ENCODE measurements around the gene FILIP1L. TPM values are rescaled to one million over a fixed set of nuclear protein-coding genes. Genes with fewer than 3 reads are reported as not detected.

FILIP1L gene
- total and polyA plus RNA-seq, 2 of the 8 experiments (the other 6 are each of a cell fraction or from before 2014, with no cell fraction given), result 0.06 to 0.09 TPM

DNA sequence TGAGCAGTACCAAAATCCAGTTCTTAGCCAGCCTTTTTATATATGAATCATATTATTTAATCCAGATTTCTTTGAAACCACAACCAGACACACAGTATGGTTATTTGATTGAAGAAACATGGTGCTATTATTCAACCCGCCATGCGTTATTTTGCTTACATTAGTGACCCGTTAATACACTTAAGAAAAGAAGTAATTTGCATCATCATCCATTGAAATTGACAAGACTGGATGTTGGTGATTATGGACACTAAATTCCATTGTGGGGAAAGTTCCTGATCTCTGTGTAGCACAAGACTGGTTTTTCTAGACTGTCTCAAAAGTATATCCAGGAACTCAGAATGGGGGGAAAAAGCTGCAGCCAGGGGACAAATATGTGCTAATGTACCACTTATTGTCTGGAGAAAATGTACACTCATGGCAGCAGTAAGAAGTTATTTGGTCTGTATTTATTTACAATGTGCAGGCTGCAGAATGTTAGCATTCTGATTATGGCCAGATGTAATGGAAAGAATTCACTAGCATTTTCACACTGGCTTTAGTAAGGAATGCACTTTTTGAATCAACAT, 80.3 kb downstream of the FILIP1L start:
- H3K14ac ChIP-seq (ENCODE audit: insufficient read length), result no peak overlapping the region
- no peaks in the 10 kb centered on the region for H4K20me1 ChIP-seq (replicated peaks in 1 of 2; ENCODE audit: control insufficient read depth in 1 of 2, insufficient read depth in 2 of 2, low read length in 2 of 2)
- no peaks in the 10 kb centered on the region for H3K36me3 ChIP-seq (ENCODE audit: control insufficient read depth in 2 of 4, insufficient read depth in 4 of 4, low read length in 3 of 4)
- H3K9ac ChIP-seq (replicated peaks in 1 of 4; ENCODE audit: extremely low read depth in 1 of 4, low read depth in 3 of 4, low read length in 3 of 4), result no peak overlapping the region
- no peaks in the 10 kb centered on the region for H3K23me2 ChIP-seq (ENCODE audit: low read depth, low read length)
- H3K18ac ChIP-seq (ENCODE audit: extremely low read depth, low read length), result no peak overlapping the region
- H3K27me3 ChIP-seq (replicated peaks in 1 of 4; ENCODE audit: control insufficient read depth in 3 of 4, extremely low read depth in 1 of 4, insufficient read depth in 3 of 4, low read length in 3 of 4), result no peaks in the 10 kb centered on the region
- no peak overlapping the region for H2BK20ac ChIP-seq (ENCODE audit: low read length)
- FAIRE-seq, result no peak
- CTCF ChIA-PET (ENCODE audit: partially characterized antibody), result interaction anchor here (1.5 kb wide), 1 partner anchor 9 kb away, joined by 4 read pairs; no protein-coding TSS in a partner anchor
- H2AK5ac ChIP-seq (ENCODE audit: low read depth, low read length), result no peak overlapping the region
- H2BK15ac ChIP-seq (ENCODE audit: low read length), result no peak overlapping the region
- H3K4me1 ChIP-seq (replicated peaks in 1 of 4; ENCODE audit: control insufficient read depth in 3 of 4, insufficient read depth in 4 of 4, low read length in 3 of 4), result peaks cover 0 to 5% (median 0%) of the 10 kb centered on the region in 4 experiments; a peak in 2 of 7 replicates
- H2BK5ac ChIP-seq (ENCODE audit: low read depth, low read length), result no peak overlapping the region
- H3K4ac ChIP-seq (replicated peaks; ENCODE audit: insufficient read length, low read depth, low read length), result no peak overlapping the region
- H3K79me1 ChIP-seq (ENCODE audit: low read depth, low read length), result no peaks in the 10 kb centered on the region
- POLR2A ChIA-PET (ENCODE audit: partially characterized antibody), result no interaction called here
- H4K5ac ChIP-seq (ENCODE audit: insufficient read length, low read depth, low read length), result no peak overlapping the region
- no peaks in the 10 kb centered on the region for H3K79me2 ChIP-seq (ENCODE audit: control insufficient read depth in 1 of 2, insufficient read depth in 2 of 2, low read length in 2 of 2)
- no peak overlapping the region for H3K56ac ChIP-seq (replicated peaks; ENCODE audit: insufficient read length, low read depth, low read length)
- WGBS, 2 experiments (ENCODE audit: extremely low coverage in 1 of 2, insufficient coverage in 1 of 2, insufficient read length in 1 of 2, insufficient replicate concordance in 2 of 2, low coverage in 1 of 2, low lambda C conversion rate in 2 of 2, missing lambda C conversion rate in 1 of 2), result 96% methylated on average over 3 of the region's 3 CpGs; no CpG with 5 or more reads in 1 of the 2 experiments
- no peak overlapping the region for H4K91ac ChIP-seq (replicated peaks; ENCODE audit: insufficient read length, low read length)
- no peak overlapping the region for H3K27ac ChIP-seq (ENCODE audit: low read depth, low read length)
- no peak overlapping the region for H2AFZ ChIP-seq (ENCODE audit: low read length)
- H3K23ac ChIP-seq (ENCODE audit: insufficient read length), result no peak overlapping the region
- no peak overlapping the region for H3K4me3 ChIP-seq (ENCODE audit: extremely low read depth in 1 of 4, insufficient read depth in 2 of 4, low read depth in 3 of 4, low read length in 4 of 4)
- H3K9me3 ChIP-seq (ENCODE audit: insufficient read depth in 2 of 2, low read depth in 1 of 2, low read length in 1 of 2), result no peaks in the 10 kb centered on the region
- no peak for TF ChIP-seq NANOG (IDR thresholded peaks at IDR 0.05; ENCODE audit: insufficient read depth, low read depth, low read length, poor library complexity, severe bottlenecking)
- no peak overlapping the region for H4K8ac ChIP-seq (ENCODE audit: extremely low read depth, insufficient read depth, low read length)
- H3K4me2 ChIP-seq (ENCODE audit: insufficient read depth in 1 of 2, low read depth in 2 of 2, low read length in 2 of 2), result no peak overlapping the region
- no peak for DNase-seq (ENCODE audit: low read depth in 1 of 2, low spot score in 2 of 2)
- H2BK120ac ChIP-seq (replicated peaks; ENCODE audit: low read depth, low read length), result no peak overlapping the region
- no peak overlapping the region for H2BK12ac ChIP-seq (ENCODE audit: low read depth, low read length)

Measured in H1 (cell line).